Esophagus muscularis mucosa (tissue), 4 donors: ENCODE measurements around the gene ATP2B2. TPM values are rescaled to one million over a fixed set of nuclear protein-coding genes. Genes with fewer than 3 reads are reported as not detected.

ENCODE experiments used
- DNase-seq: peaks from one replicate; pipeline ENCODE4 v3.0.0-alpha.2; 2017; ENCODE audit errors: extremely low spot score
- H3K27ac ChIP-seq, 4 donors: fragments of 200-600 bp; sonication (generic); replicated peaks in 1 of 4; 1 replicate in 3 of 4; 2 replicates in 1 of 4; pipeline ENCODE4 v1.5.1; 2016 to 2019; ENCODE audit warnings: mild to moderate bottlenecking in 1 of 4
- H3K27me3 ChIP-seq, 4 donors: fragments of 200-600 bp; sonication (generic); one replicate each; pipeline versions ENCODE4 v1.5.1 to v1.6.0; 2016 to 2019
- H3K36me3 ChIP-seq, 4 donors: fragments of 200-600 bp; sonication (generic); one replicate each; pipeline ENCODE4 v1.5.1; 2016 to 2019
- H3K4me1 ChIP-seq, 4 donors: fragments of 200-600 bp; sonication (generic); one replicate each; pipeline ENCODE4 v1.5.1; 2016 to 2019
- H3K4me3 ChIP-seq, 4 donors: fragments of 200-600 bp; sonication (generic); 1 replicate in 2 of 4; 2 replicates in 2 of 4; pipeline ENCODE4 v1.5.1; 2016 to 2019; ENCODE audit warnings: mild to moderate bottlenecking in 4 of 4, moderate library complexity in 1 of 4
- H3K9me3 ChIP-seq, 4 donors: fragments of 200-600 bp; sonication (generic); 1 replicate in 3 of 4; 2 replicates in 1 of 4; pipeline ENCODE4 v1.5.1; 2016 to 2019
- EP300 ChIP-seq: sonication (generic); formaldehyde crosslinking; IDR thresholded peaks from one replicate; pipeline ENCODE4 v1.6.1; 2017; ENCODE audit warnings: antibody characterized with exemption
- POLR2A ChIP-seq: fragments of 450-650 bp; IDR thresholded peaks from one replicate; pipeline ENCODE4 v1.6.1; 2017; ENCODE audit warnings: antibody characterized with exemption, moderate library complexity, mild to moderate bottlenecking, low read depth
- POLR2AphosphoS5 ChIP-seq, 2 donors: sonication (generic); formaldehyde crosslinking; IDR thresholded peaks; one replicate each; pipeline ENCODE4 v1.6.1; 2017; ENCODE audit warnings: antibody characterized with exemption in 2 of 2
- WGBS: methylation state at CpG from one replicate; pipeline ENCODE4 v1.1.5; 2018; 5-methylcytosine and 5-hydroxymethylcytosine counted together
- intact Hi-C: fragments of 100-400 bp; cut with DNase I; formaldehyde crosslinking; loops from one replicate; pipeline ENCODE4 v1.15.1; 2023
- total RNA-seq, 4 donors: library from RNA; depleted of rRNA; stranded (reverse); fragments of >200 nt; gene quantifications; one replicate each; pipeline versions ENCODE4 v1.1.0 to v1.2.1, GENCODE V29; 2016
- TF ChIP-seq, protein P1 (sequence below), 3 experiments: fragments of 200-600 bp in 2 of 3; fragments of 450-650 bp in 1 of 3; sonication (generic) in 2 of 3; IDR thresholded peaks; one replicate each; pipeline ENCODE4 v1.5.1; 2017 to 2019; ENCODE audit warnings: antibody characterized with exemption in 3 of 3, mild to moderate bottlenecking in 2 of 3, moderate library complexity in 1 of 3

ATP2B2 gene
- total RNA-seq, 4 donors from 2014 or later: under 0.01 to 0.75 (median 0.39) TPM

- Histone ChIP-seq H3K4me3 (no peak overlapping the region), H3K36me3 (peaks cover 52 to 96% (median 90%) of the 10 kb centered on the region in 4 donors), H3K9me3 (no peaks in the 10 kb centered on the region), H3K4me1 (peaks cover 0 to 9% (median 2%) of the 10 kb centered on the region in 4 donors), H3K27me3 (no peaks in the 10 kb centered on the region), H3K27ac (no peak overlapping the region)
- 79% methylated on average over 3 of the region's 3 CpGs for WGBS
- DNase-seq: no peak
- intact Hi-C loops: no loop called here
- TF ChIP-seq, protein P1, sequence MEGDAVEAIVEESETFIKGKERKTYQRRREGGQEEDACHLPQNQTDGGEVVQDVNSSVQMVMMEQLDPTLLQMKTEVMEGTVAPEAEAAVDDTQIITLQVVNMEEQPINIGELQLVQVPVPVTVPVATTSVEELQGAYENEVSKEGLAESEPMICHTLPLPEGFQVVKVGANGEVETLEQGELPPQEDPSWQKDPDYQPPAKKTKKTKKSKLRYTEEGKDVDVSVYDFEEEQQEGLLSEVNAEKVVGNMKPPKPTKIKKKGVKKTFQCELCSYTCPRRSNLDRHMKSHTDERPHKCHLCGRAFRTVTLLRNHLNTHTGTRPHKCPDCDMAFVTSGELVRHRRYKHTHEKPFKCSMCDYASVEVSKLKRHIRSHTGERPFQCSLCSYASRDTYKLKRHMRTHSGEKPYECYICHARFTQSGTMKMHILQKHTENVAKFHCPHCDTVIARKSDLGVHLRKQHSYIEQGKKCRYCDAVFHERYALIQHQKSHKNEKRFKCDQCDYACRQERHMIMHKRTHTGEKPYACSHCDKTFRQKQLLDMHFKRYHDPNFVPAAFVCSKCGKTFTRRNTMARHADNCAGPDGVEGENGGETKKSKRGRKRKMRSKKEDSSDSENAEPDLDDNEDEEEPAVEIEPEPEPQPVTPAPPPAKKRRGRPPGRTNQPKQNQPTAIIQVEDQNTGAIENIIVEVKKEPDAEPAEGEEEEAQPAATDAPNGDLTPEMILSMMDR (IDR thresholded peaks at IDR 0.05): no peak
- TF ChIP-seq POLR2AphosphoS5 (IDR thresholded peaks at IDR 0.05): no peak
These were observed 192.5 kb downstream of the ATP2B2 start for GRCh38 chr3:10312861-10313260.

DNA sequence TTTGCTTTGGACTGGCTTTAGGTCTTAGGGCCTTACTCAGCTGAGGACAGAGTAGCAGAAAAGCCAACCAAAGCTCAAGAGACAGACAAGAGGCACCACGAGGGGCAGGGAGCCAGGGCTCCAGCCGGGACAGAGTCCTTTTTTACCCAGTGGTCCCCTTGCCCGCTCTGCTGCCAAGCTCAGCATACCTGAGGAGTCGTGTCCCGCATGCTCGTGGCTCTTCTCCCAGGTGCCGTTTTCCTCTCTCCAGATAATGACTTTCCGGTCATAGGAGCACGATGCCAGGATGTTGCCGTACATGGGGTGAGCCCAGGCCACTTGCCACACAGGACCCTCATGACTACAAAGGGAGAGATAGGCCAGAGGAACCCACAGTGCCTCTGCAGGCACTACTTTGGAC, 193.0 kb downstream of the ATP2B2 start:
- Histone ChIP-seq H3K27me3 (no peaks in the 10 kb centered on the region), H3K36me3 (peaks cover 53 to 96% (median 90%) of the 10 kb centered on the region in 4 donors), H3K4me3 (no peak overlapping the region), H3K9me3 (no peaks in the 10 kb centered on the region), H3K4me1 (peaks cover 0 to 4% (median 0%) of the 10 kb centered on the region in 4 donors), H3K27ac (no peak overlapping the region)
- WGBS: 79% methylated on average over 10 of the region's 10 CpGs
- TF ChIP-seq POLR2AphosphoS5 (IDR thresholded peaks at IDR 0.05): no peak
- no peak for TF ChIP-seq EP300
- TF ChIP-seq, protein P1 (IDR thresholded peaks at IDR 0.05): no peak
- no peak for TF ChIP-seq POLR2A
- intact Hi-C loops: no loop called here
- DNase-seq: no peak

- Histone ChIP-seq H3K4me3 (no peak overlapping the region), H3K4me1 (no peaks in the 10 kb centered on the region), H3K36me3 (peaks cover 54 to 98% (median 90%) of the 10 kb centered on the region in 4 donors), H3K9me3 (no peaks in the 10 kb centered on the region), H3K27ac (no peak overlapping the region), H3K27me3 (no peaks in the 10 kb centered on the region)
- WGBS: 89% methylated on average over 8 of the region's 13 CpGs
- TF ChIP-seq EP300 (no peak), POLR2A (no peak), POLR2AphosphoS5 (IDR thresholded peaks at IDR 0.05) (no peak)
- TF ChIP-seq, protein P1 (IDR thresholded peaks at IDR 0.05): no peak
- no peak for DNase-seq
- intact Hi-C loops: no loop called here
These were observed 193.7 kb downstream of the ATP2B2 start for GRCh38 chr3:10311710-10312109.

GRCh38 chr3:10310578-10310977, 194.8 kb downstream of the ATP2B2 start:
- intact Hi-C loops: no loop called here
- Histone ChIP-seq H3K27ac (no peak overlapping the region), H3K4me1 (no peaks in the 10 kb centered on the region), H3K27me3 (no peaks in the 10 kb centered on the region), H3K4me3 (no peak overlapping the region), H3K9me3 (no peaks in the 10 kb centered on the region), H3K36me3 (peaks cover 47 to 98% (median 91%) of the 10 kb centered on the region in 4 donors)
- DNase-seq: no peak
- 88% methylated on average over 2 of the region's 2 CpGs for WGBS
- TF ChIP-seq EP300 (no peak), POLR2A (no peak), POLR2AphosphoS5 (IDR thresholded peaks at IDR 0.05) (no peak)
- TF ChIP-seq, protein P1 (IDR thresholded peaks at IDR 0.05): no peak

DNA sequence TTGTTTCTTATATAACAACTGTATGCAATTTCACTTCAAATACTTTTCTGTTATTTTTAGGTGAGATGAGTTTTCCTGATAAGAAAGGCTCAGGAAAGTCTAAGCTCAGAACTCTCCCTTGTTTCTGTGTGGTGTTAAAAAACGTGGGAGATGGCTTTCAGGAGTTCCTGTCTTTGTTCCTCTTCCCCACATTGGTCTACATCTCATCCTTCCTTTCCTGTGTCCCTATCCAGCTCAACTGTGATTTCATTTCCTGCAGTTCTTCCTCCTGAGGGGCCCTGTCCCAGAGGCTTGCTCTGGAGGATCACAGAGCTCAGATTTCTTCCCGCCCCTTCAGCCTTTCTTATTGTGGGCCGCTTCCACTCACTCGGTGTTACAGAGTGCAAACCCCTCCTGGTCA, 195.7 kb downstream of the ATP2B2 start:
- no peak overlapping the region for H3K4me3 ChIP-seq
- intact Hi-C loops: no loop called here
- H3K36me3 ChIP-seq: peaks cover 51 to 98% (median 91%) of the 10 kb centered on the region in 4 donors
- TF ChIP-seq, protein P1 (IDR thresholded peaks at IDR 0.05): no peak
- no peak for TF ChIP-seq EP300
- TF ChIP-seq POLR2AphosphoS5 (IDR thresholded peaks at IDR 0.05): no peak
- no peak for TF ChIP-seq POLR2A
- H3K27me3 ChIP-seq: no peaks in the 10 kb centered on the region
- no peak for DNase-seq
- no peak overlapping the region for H3K27ac ChIP-seq
- 54% methylated on average over 4 of the region's 4 CpGs for WGBS
- H3K4me1 ChIP-seq: no peaks in the 10 kb centered on the region
- H3K9me3 ChIP-seq: no peaks in the 10 kb centered on the region
